Endothelial cell of umbilical vein (primary cell): ENCODE data around the gene AEBP1. TPM values are rescaled to one million over a fixed set of nuclear protein-coding genes. Genes with fewer than 3 reads are reported as not detected.

Source experiments
- BruUV-seq: library from RNA; stranded (reverse); fragments of 400-500 nt; replicated peaks from 2 replicates; lab custom pipeline; 2021; lab: Mats Ljungman, UMichigan
- CTCF ChIA-PET: fragments of 300-600, 350-600 bp; sonication (Branson Sonifier 250); formaldehyde crosslinking; loops from one replicate; lab custom pipeline; 2021; ENCODE audit warnings: antibody characterized with exemption, inconsistent platforms; lab: Charles Lee
- POLR2A ChIA-PET: fragments of 300-600, 350-600 bp; sonication (Branson Sonifier 250); formaldehyde crosslinking; loops from one replicate; lab custom pipeline; 2021; ENCODE audit warnings: antibody characterized with exemption, inconsistent platforms; lab: Charles Lee
- DNase-seq: peaks from one replicate; pipeline ENCODE4 v3.0.0-alpha.2; 2011; ENCODE audit warnings: low read depth, low spot score
- FAIRE-seq: peaks from 2 replicates; lab custom pipeline; 2011; peaks lifted over from hg19 to GRCh38; lab: Jason Lieb, UNC
- H2AFZ ChIP-seq: 2 replicates; pipeline ENCODE4 v1.6.0; 2012; ENCODE audit warnings: low read depth, low read length, control low read depth, inconsistent platforms
- H3K27ac ChIP-seq: 2 replicates; pipeline ENCODE4 v1.5.1; 2011; ENCODE audit warnings: low read depth, mild to moderate bottlenecking, control low read depth, low read length, moderate library complexity; ENCODE audit not compliant: insufficient read depth
- H3K27me3 ChIP-seq, 2 experiments: 2 replicates each; pipeline versions ENCODE4 v1.6.0 to v1.6.1; 2011; ENCODE audit warnings: low read length in 2 of 2, mixed read lengths in 1 of 2; ENCODE audit not compliant: control insufficient read depth in 2 of 2, insufficient read depth in 2 of 2
- H3K36me3 ChIP-seq, 2 experiments: 2 replicates in 1 of 2; 3 replicates in 1 of 2; pipeline ENCODE4 v1.5.1; 2011; ENCODE audit warnings: low read length in 2 of 2, mild to moderate bottlenecking in 1 of 2, moderate library complexity in 1 of 2; ENCODE audit not compliant: control insufficient read depth in 2 of 2, insufficient read depth in 2 of 2; ENCODE audit errors: extremely low read depth in 1 of 2
- H3K4me1 ChIP-seq: 3 replicates; pipeline ENCODE4 v1.5.1; 2011; ENCODE audit warnings: mild to moderate bottlenecking, low read length; ENCODE audit not compliant: control insufficient read depth, insufficient read depth; ENCODE audit errors: extremely low read depth
- H3K4me2 ChIP-seq: 2 replicates; pipeline ENCODE4 v1.6.1; 2011; ENCODE audit warnings: low read length, control low read depth, mixed read lengths; ENCODE audit not compliant: insufficient read depth
- H3K4me3 ChIP-seq, 3 experiments: fragments of 200-600 bp in 1 of 3; sonication (generic), shearing (Covaris generic) in 1 of 3; replicated peaks in 1 of 3; 2 replicates each; pipeline ENCODE4 v1.5.1; 2011 to 2016; ENCODE audit warnings: control low read depth in 3 of 3, low read length in 3 of 3, mild to moderate bottlenecking in 2 of 3, inconsistent platforms in 1 of 3, low read depth in 1 of 3, moderate library complexity in 1 of 3; ENCODE audit not compliant: insufficient read depth in 1 of 3
- H3K79me2 ChIP-seq: 2 replicates; pipeline ENCODE4 v1.6.0; 2012; ENCODE audit warnings: low read length, inconsistent platforms; ENCODE audit not compliant: control insufficient read depth, insufficient read depth
- H3K9ac ChIP-seq: replicated peaks from 2 replicates; pipeline ENCODE3; 2011; ENCODE audit warnings: low read length, control low read depth; ENCODE audit not compliant: insufficient read depth; ENCODE audit errors: extremely low read depth
- H3K9me1 ChIP-seq: replicated peaks from 3 replicates; pipeline ENCODE4 v1.6.0; 2011; ENCODE audit warnings: mild to moderate bottlenecking, low read length; ENCODE audit not compliant: control insufficient read depth, insufficient read depth; ENCODE audit errors: extremely low read depth
- H3K9me3 ChIP-seq: replicated peaks from 2 replicates; pipeline ENCODE4 v1.5.1; 2012; ENCODE audit warnings: low read length, inconsistent platforms; ENCODE audit not compliant: control insufficient read depth, insufficient read depth
- H4K20me1 ChIP-seq: replicated peaks from 2 replicates; pipeline ENCODE3; 2011; ENCODE audit warnings: mild to moderate bottlenecking, low read length; ENCODE audit not compliant: control insufficient read depth, insufficient read depth; ENCODE audit errors: extremely low read depth
- EZH2 ChIP-seq: IDR thresholded peaks from 2 replicates; pipeline ENCODE4 v1.6.1; 2012; ENCODE audit warnings: borderline replicate concordance, low read depth, mild to moderate bottlenecking, moderate library complexity, low read length, inconsistent platforms; ENCODE audit not compliant: severe bottlenecking
- FOS ChIP-seq: IDR thresholded peaks from 2 replicates; pipeline ENCODE4 v1.6.1; 2011; ENCODE audit warnings: mild to moderate bottlenecking, low read length, moderate library complexity, borderline replicate concordance; ENCODE audit not compliant: insufficient read depth
- GATA2 ChIP-seq: IDR thresholded peaks from 2 replicates; pipeline ENCODE4 v1.7.0; 2011; ENCODE audit warnings: low read depth, mild to moderate bottlenecking, moderate library complexity, mixed read lengths, low read length; ENCODE audit not compliant: insufficient read length, insufficient read depth
- JUN ChIP-seq: IDR thresholded peaks from 2 replicates; pipeline ENCODE4 v1.6.1; 2011; ENCODE audit warnings: borderline replicate concordance, low read depth; ENCODE audit not compliant: insufficient read length, insufficient read depth
- MYC ChIP-seq: IDR thresholded peaks from one replicate; pipeline ENCODE4 v1.6.1; 2011; ENCODE audit warnings: mild to moderate bottlenecking, low read depth, low read length
- POLR2A ChIP-seq: IDR thresholded peaks from 2 replicates; pipeline ENCODE4 v1.6.1; 2012; ENCODE audit warnings: low read depth, mild to moderate bottlenecking, control low read depth, low read length
- dilution Hi-C: fragments of 300-500 bp; cut with MboI; formaldehyde crosslinking; loops from one replicate; pipeline ENCODE4 v1.15.0; 2019; ENCODE audit warnings: low sequenced_read_pairs; ENCODE audit not compliant: extremely low pct_ligation_motif_present
- intact Hi-C: fragments of 100-400 bp; cut with micrococcal nuclease; formaldehyde crosslinking; loops from one replicate; pipeline ENCODE4 v1.10.0; 2022
- polyA plus RNA-seq, 4 experiments: library from polyadenylated mRNA; depleted of rRNA in 3 of 4; stranded (reverse) in 3 of 4; unstranded in 1 of 4; fragments of >200 nt; gene quantifications; 2 replicates each; pipeline versions ENCODE4 v1.2.1 to v1.2.3, GENCODE V29; 2011 to 2012; ENCODE audit warnings: missing spikeins in 1 of 4
- total RNA-seq: library from RNA; stranded (reverse); gene quantifications from 2 replicates; pipeline ENCODE4 v1.2.3, GENCODE V29; 2021
- TF ChIP-seq, protein P1 (sequence below), 2 donors: IDR thresholded peaks; 1 replicate in 1 of 2; 2 replicates in 1 of 2; pipeline ENCODE4 v1.5.1; 2011; ENCODE audit warnings: low read length in 2 of 2, mild to moderate bottlenecking in 2 of 2, moderate library complexity in 2 of 2, control low read depth in 1 of 2, inconsistent platforms in 1 of 2, low read depth in 1 of 2; ENCODE audit not compliant: insufficient read depth in 1 of 2; ENCODE audit errors: extremely low read depth in 1 of 2
- TF ChIP-seq, protein P2 (sequence below): IDR thresholded peaks from 2 replicates; pipeline ENCODE4 v1.6.1; 2011; ENCODE audit not compliant: insufficient read depth, insufficient read length

Gene AEBP1
- total and polyA plus RNA-seq, 2 donors (not counting 3 experiments of a cell fraction or from before 2014, with no cell fraction given), result 20.6 to 48.0 TPM

DNA sequence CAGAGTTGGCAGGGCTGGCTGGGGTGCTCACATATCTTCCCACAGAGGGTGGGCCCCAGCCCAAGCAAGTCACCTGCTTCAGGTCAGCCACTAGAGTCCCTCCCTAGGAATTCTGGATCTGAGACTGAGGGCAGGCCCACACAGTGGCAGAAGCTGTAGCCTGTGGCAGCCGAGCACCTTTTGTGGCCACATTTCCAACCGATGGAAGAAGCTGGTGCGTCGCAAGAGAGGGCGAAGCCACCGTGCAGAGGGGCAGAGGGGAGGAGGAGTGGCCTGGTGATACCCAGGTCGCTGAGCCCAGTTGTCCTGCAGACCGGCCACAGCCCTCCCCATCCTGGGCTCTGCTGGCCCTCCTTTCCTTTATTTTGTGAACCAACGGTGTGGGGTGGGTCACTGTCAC is 27.1 kb upstream of the AEBP1 start:
- no peaks in the 10 kb centered on the region for H3K27me3 ChIP-seq
- no peaks in the 10 kb centered on the region for H3K79me2 ChIP-seq
- H3K4me3 ChIP-seq, result no peak overlapping the region
- no peaks in the 10 kb centered on the region for H3K9me3 ChIP-seq
- TF ChIP-seq JUN, result no peak
- TF ChIP-seq MYC, result no peak
- TF ChIP-seq, protein P1, sequence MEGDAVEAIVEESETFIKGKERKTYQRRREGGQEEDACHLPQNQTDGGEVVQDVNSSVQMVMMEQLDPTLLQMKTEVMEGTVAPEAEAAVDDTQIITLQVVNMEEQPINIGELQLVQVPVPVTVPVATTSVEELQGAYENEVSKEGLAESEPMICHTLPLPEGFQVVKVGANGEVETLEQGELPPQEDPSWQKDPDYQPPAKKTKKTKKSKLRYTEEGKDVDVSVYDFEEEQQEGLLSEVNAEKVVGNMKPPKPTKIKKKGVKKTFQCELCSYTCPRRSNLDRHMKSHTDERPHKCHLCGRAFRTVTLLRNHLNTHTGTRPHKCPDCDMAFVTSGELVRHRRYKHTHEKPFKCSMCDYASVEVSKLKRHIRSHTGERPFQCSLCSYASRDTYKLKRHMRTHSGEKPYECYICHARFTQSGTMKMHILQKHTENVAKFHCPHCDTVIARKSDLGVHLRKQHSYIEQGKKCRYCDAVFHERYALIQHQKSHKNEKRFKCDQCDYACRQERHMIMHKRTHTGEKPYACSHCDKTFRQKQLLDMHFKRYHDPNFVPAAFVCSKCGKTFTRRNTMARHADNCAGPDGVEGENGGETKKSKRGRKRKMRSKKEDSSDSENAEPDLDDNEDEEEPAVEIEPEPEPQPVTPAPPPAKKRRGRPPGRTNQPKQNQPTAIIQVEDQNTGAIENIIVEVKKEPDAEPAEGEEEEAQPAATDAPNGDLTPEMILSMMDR (IDR thresholded peaks at IDR 0.05; ENCODE audit: extremely low read depth in 1 of 2, insufficient read depth in 1 of 2, low read depth in 1 of 2, low read length in 2 of 2), result no peak
- TF ChIP-seq, protein P2, sequence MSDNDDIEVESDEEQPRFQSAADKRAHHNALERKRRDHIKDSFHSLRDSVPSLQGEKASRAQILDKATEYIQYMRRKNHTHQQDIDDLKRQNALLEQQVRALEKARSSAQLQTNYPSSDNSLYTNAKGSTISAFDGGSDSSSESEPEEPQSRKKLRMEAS, result no peak
- TF ChIP-seq FOS, result no peak
- TF ChIP-seq POLR2A, result no peak
- FAIRE-seq (no peak), DNase-seq (no peak)
- H3K9me1 ChIP-seq, result no peaks in the 10 kb centered on the region
- dilution Hi-C loops (no loop called here), intact Hi-C loops (no loop called here)
- CTCF ChIA-PET, result interaction anchor here (1.8 kb wide), 1 partner anchor 28 kb away, joined by 6 read pairs; the partner anchor contains the start of gene AEBP1
- POLR2A ChIA-PET, result no interaction called here
- H4K20me1 ChIP-seq, result no peaks in the 10 kb centered on the region
- no peak overlapping the region for H3K9ac ChIP-seq
- no peak overlapping the region for H3K4me2 ChIP-seq
- H3K36me3 ChIP-seq, result peaks cover 0 to 21% of the 10 kb centered on the region in 2 experiments
- H3K4me1 ChIP-seq, result peaks cover 30% of the 10 kb centered on the region
- no peak overlapping the region for H3K27ac ChIP-seq
- no TSS peak for BruUV-seq
- H2AFZ ChIP-seq, result no peak overlapping the region

DNA sequence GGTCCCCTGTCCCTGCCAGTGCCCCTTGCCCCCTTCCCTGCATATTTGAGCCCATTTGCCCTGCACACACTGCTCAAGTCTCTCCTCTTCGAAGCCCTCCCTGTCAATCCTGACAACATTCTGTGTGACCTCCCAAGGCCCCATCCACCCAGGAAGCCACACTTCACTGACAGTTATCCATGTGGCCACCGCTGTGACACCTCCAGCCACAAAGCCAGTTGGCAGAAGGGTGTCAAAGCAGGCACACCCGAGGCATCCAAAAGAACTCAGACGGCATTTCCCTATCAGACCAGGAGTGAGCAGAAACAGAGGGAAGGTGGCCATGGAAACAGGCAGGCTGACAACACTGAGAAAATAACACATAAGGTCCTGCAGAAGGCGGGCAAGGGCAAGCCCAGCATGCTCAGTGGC is 26.5 kb upstream of the AEBP1 start:
- H3K79me2 ChIP-seq, result no peaks in the 10 kb centered on the region
- H3K4me1 ChIP-seq, result peaks cover 25% of the 10 kb centered on the region
- no peaks in the 10 kb centered on the region for H3K9me1 ChIP-seq
- TF ChIP-seq GATA2 (no peak), POLR2A (no peak), EZH2 (no peak), JUN (no peak), FOS (no peak)
- TF ChIP-seq, protein P2, result no peak
- TF ChIP-seq, protein P1 (IDR thresholded peaks at IDR 0.05; ENCODE audit: extremely low read depth in 1 of 2, insufficient read depth in 1 of 2, low read depth in 1 of 2, low read length in 2 of 2), result no peak
- no peak overlapping the region for H3K9ac ChIP-seq
- intact Hi-C loops, result no loop called here
- H3K27me3 ChIP-seq, result no peaks in the 10 kb centered on the region
- peaks cover 0 to 21% of the 10 kb centered on the region in 2 experiments for H3K36me3 ChIP-seq
- CTCF ChIA-PET, result no interaction called here
- DNase-seq (no peak), FAIRE-seq (no peak)
- H3K27ac ChIP-seq, result no peak overlapping the region
- H3K9me3 ChIP-seq, result no peaks in the 10 kb centered on the region
- H3K4me3 ChIP-seq, result no peak overlapping the region
- BruUV-seq, result no TSS peak
- no peaks in the 10 kb centered on the region for H4K20me1 ChIP-seq
- dilution Hi-C loops, result no loop called here
- H3K4me2 ChIP-seq, result no peak overlapping the region
- no peak overlapping the region for H2AFZ ChIP-seq
- POLR2A ChIA-PET, result no interaction called here
